ENCODE measurements around the gene IRF8. TPM values are rescaled to one million over a fixed set of nuclear protein-coding genes. Genes with fewer than 3 reads are reported as not detected.
"Not testable (repeated sequence)": the region's sequence is repeated elsewhere in the genome, so short reads cannot be mapped to it uniquely, and the experiment has no call there.

Gene IRF8
- total RNA-seq, 1 donor from 2014 or later = not detected

- no peak overlapping the region for H3K4me3 Mint-ChIP-seq (ENCODE audit: unreplicated experiment)
- H3K27ac Mint-ChIP-seq (ENCODE audit: unreplicated experiment) = no peak overlapping the region
Observed at GRCh38 chr16:85902366-85903155, 3.6 kb downstream of the IRF8 start.

GRCh38 chr16:85903559-85903958, 4.6 kb downstream of the IRF8 start:
- Mint-ChIP-seq H3K36me3 (ENCODE audit: low read depth) (no peaks in the 10 kb centered on the region), H3K27ac (ENCODE audit: unreplicated experiment) (no peak overlapping the region), H3K9me3 (ENCODE audit: low read depth) (peaks cover 4% of the 10 kb centered on the region), H3K27me3 (ENCODE audit: low read depth) (peaks cover 52% of the 10 kb centered on the region), H3K4me1 (ENCODE audit: low read depth) (no peaks in the 10 kb centered on the region), H3K4me3 (ENCODE audit: unreplicated experiment) (no peak overlapping the region)
- no peak for TF ChIP-seq CTCF (IDR thresholded peaks at IDR 0.05)
- no peak for DNase-seq (ENCODE audit: low spot score)

More at GRCh38 chr16:85902366-85903155, 3.6 kb downstream of the IRF8 start:
- no peak for TF ChIP-seq CTCF (IDR thresholded peaks at IDR 0.05)
- Mint-ChIP-seq H3K9me3 (ENCODE audit: low read depth) (peaks cover 4% of the 10 kb centered on the region), H3K36me3 (ENCODE audit: low read depth) (no peaks in the 10 kb centered on the region), H3K27me3 (ENCODE audit: low read depth) (peaks cover 53% of the 10 kb centered on the region), H3K4me1 (ENCODE audit: low read depth) (peaks cover 5% of the 10 kb centered on the region)
- DNase-seq (ENCODE audit: low spot score) = no peak

GRCh38 chr16:85905110-85906095, 6.4 kb downstream of the IRF8 start:
- Mint-ChIP-seq H3K4me1 (ENCODE audit: low read depth) (no peaks in the 10 kb centered on the region), H3K27ac (ENCODE audit: unreplicated experiment) (no peak overlapping the region), H3K36me3 (ENCODE audit: low read depth) (no peaks in the 10 kb centered on the region), H3K4me3 (ENCODE audit: unreplicated experiment) (no peak overlapping the region), H3K27me3 (ENCODE audit: low read depth) (peaks cover 52% of the 10 kb centered on the region), H3K9me3 (ENCODE audit: low read depth) (peaks cover 4% of the 10 kb centered on the region)
- no peak for DNase-seq (ENCODE audit: low spot score)
- no peak for TF ChIP-seq CTCF (IDR thresholded peaks at IDR 0.05)

GRCh38 chr16:85906349-85906748, 7.4 kb downstream of the IRF8 start:
- peaks cover 48% of the 10 kb centered on the region for H3K27me3 Mint-ChIP-seq (ENCODE audit: low read depth)
- no peaks in the 10 kb centered on the region for H3K4me1 Mint-ChIP-seq (ENCODE audit: low read depth)
- no peak for DNase-seq (ENCODE audit: low spot score)
- H3K9me3 Mint-ChIP-seq (ENCODE audit: low read depth) = peaks cover 4% of the 10 kb centered on the region
- no peak overlapping the region for H3K4me3 Mint-ChIP-seq (ENCODE audit: unreplicated experiment)
- TF ChIP-seq CTCF (IDR thresholded peaks at IDR 0.05) = no peak
- H3K36me3 Mint-ChIP-seq (ENCODE audit: low read depth) = no peaks in the 10 kb centered on the region
- H3K27ac Mint-ChIP-seq (ENCODE audit: unreplicated experiment) = no peak overlapping the region

GRCh38 chr16:85907231-85907630, 8.3 kb downstream of the IRF8 start:
- DNase-seq (ENCODE audit: low spot score); H3K4me3 Mint-ChIP-seq (ENCODE audit: unreplicated experiment); H3K36me3 Mint-ChIP-seq (ENCODE audit: low read depth); H3K9me3 Mint-ChIP-seq (ENCODE audit: low read depth); H3K27ac Mint-ChIP-seq (ENCODE audit: unreplicated experiment); H3K4me1 Mint-ChIP-seq (ENCODE audit: low read depth): not testable (repeated sequence)
- H3K27me3 Mint-ChIP-seq (ENCODE audit: low read depth) = peaks cover 41% of the 10 kb centered on the region

Data from chondrocyte (in vitro differentiated cells).